Measurements from ENCODE around the gene USP5. TPM values are rescaled to one million over a fixed set of nuclear protein-coding genes. Genes with fewer than 3 reads are reported as not detected.

USP5 gene
- total RNA-seq (2014; rRNA removed; shearing (Covaris generic)): 96.2 and 97.5 TPM in 2 replicates
- polyA plus RNA-seq (2016; fragmentation: Nextera tagmentation; extraction: Ambion mirVana): 73.2 and 77.9 TPM in 2 replicates

GRCh38 chr12:6851921-6852650 lies at the start of gene USP5:
Gene USP5 (plus strand): TSS chr12:6852150. CDS start chr12:6852180, 30 bp downstream.
- Histone ChIP-seq H3K9ac (peak within 1 kb of the TSS; percentile 91), H3K27me3 (replicated peaks; ENCODE audit: insufficient read depth) (no peaks in the 10 kb centered on the region), H3K27ac (peak within 1 kb of the TSS; percentile 96), H3K4me1 (ENCODE audit: insufficient read depth) (peaks cover 14% of the 10 kb centered on the region), H3K9me2 (ENCODE audit: insufficient read depth) (no peaks in the 10 kb centered on the region), H2AFZ (peak within 1 kb of the TSS; percentile 91), H3F3A (ENCODE audit: insufficient read depth) (peaks cover 17% of the 10 kb centered on the region), H3K79me2 (ENCODE audit: insufficient read depth) (peaks cover 68% of the 10 kb centered on the region), H3K4me3 (peak within 1 kb of the TSS; percentile 89), H3K4me2 (ENCODE audit: unreplicated experiment) (peak within 1 kb of the TSS; percentile 90), H3K36me3 (ENCODE audit: low read depth) (peaks cover 14% of the 10 kb centered on the region; the same call in 1 of the 2 replicates), H4K20me1 (ENCODE audit: insufficient read depth) (no peaks in the 10 kb centered on the region), H3K9me3 (ENCODE audit: low read depth) (no peaks in the 10 kb centered on the region)
- DNase-seq: peak; percentile 100
- TF ChIP-seq EZH2 (IDR thresholded peaks at IDR 0.05; ENCODE audit: insufficient read depth, poor library complexity, severe bottlenecking): no peak
- 1% methylated on average over 64 of the region's 65 CpGs for WGBS, 2 experiments (ENCODE audit: low coverage in 1 of 2, low lambda C conversion rate in 2 of 2, missing lambda C conversion rate in 2 of 2)
- in situ Hi-C loops (cut with MboI): no loop called here

GRCh38 chr12:6807170-6807569 lies 44.8 kb upstream of the USP5 start:
- H3K9me3 ChIP-seq (ENCODE audit: low read depth): no peaks in the 10 kb centered on the region
- H3K27me3 ChIP-seq (replicated peaks; ENCODE audit: insufficient read depth): no peaks in the 10 kb centered on the region
- no peaks in the 10 kb centered on the region for H3K79me2 ChIP-seq (ENCODE audit: insufficient read depth)
- TF ChIP-seq EZH2 (IDR thresholded peaks at IDR 0.05; ENCODE audit: insufficient read depth, poor library complexity, severe bottlenecking) (no peak), EZH2phosphoT487 (IDR thresholded peaks at IDR 0.05; ENCODE audit: insufficient read depth, low read depth) (no peak)
- no peaks in the 10 kb centered on the region for H3K4me1 ChIP-seq (ENCODE audit: insufficient read depth)
- H4K20me1 ChIP-seq (ENCODE audit: insufficient read depth): no peaks in the 10 kb centered on the region
- no peak overlapping the region for H3K4me2 ChIP-seq (ENCODE audit: unreplicated experiment)
- H3K27ac ChIP-seq: no peak overlapping the region
- no peaks in the 10 kb centered on the region for H3F3A ChIP-seq (ENCODE audit: insufficient read depth)
- H2AFZ ChIP-seq: no peak overlapping the region
- H3K36me3 ChIP-seq (ENCODE audit: low read depth): no peaks in the 10 kb centered on the region
- WGBS, 2 experiments (ENCODE audit: low coverage in 1 of 2, low lambda C conversion rate in 2 of 2, missing lambda C conversion rate in 2 of 2): 19 to 24% methylated on average over 1 of the region's 1 CpG
- in situ Hi-C loops (cut with MboI): no loop called here
- no peak overlapping the region for H3K4me3 ChIP-seq
- H3K9ac ChIP-seq: no peak overlapping the region
- H3K9me2 ChIP-seq (ENCODE audit: insufficient read depth): no peaks in the 10 kb centered on the region
- no peak for DNase-seq

- H3K4me3 ChIP-seq: no peak overlapping the region
- H3K9me2 ChIP-seq (ENCODE audit: insufficient read depth): no peaks in the 10 kb centered on the region
- H3K27ac ChIP-seq: no peak overlapping the region
- no peak overlapping the region for H3K4me2 ChIP-seq (ENCODE audit: unreplicated experiment)
- H3K9ac ChIP-seq: no peak overlapping the region
- no peak overlapping the region for H2AFZ ChIP-seq
- WGBS, 2 experiments (ENCODE audit: low coverage in 1 of 2, low lambda C conversion rate in 2 of 2, missing lambda C conversion rate in 2 of 2): 53% methylated on average over 10 of the region's 10 CpGs
- in situ Hi-C loops (cut with MboI): no loop called here
- H3K79me2 ChIP-seq (ENCODE audit: insufficient read depth): no peaks in the 10 kb centered on the region
- no peaks in the 10 kb centered on the region for H3K4me1 ChIP-seq (ENCODE audit: insufficient read depth)
- no peak for TF ChIP-seq EZH2phosphoT487 (IDR thresholded peaks at IDR 0.05; ENCODE audit: insufficient read depth, low read depth)
- no peak for TF ChIP-seq EZH2 (IDR thresholded peaks at IDR 0.05; ENCODE audit: insufficient read depth, poor library complexity, severe bottlenecking)
- H3K27me3 ChIP-seq (replicated peaks; ENCODE audit: insufficient read depth): 0 out of 2 replicates have a peak, but pooled peaks cover 9% of the 10 kb centered on the region
- H3F3A ChIP-seq (ENCODE audit: insufficient read depth): no peaks in the 10 kb centered on the region
- no peak for DNase-seq
- no peaks in the 10 kb centered on the region for H4K20me1 ChIP-seq (ENCODE audit: insufficient read depth)
- H3K36me3 ChIP-seq (ENCODE audit: low read depth): no peaks in the 10 kb centered on the region
- no peaks in the 10 kb centered on the region for H3K9me3 ChIP-seq (ENCODE audit: low read depth)
Observed at GRCh38 chr12:6809056-6809455, 42.9 kb upstream of the USP5 start.

- H3K4me1 ChIP-seq (ENCODE audit: insufficient read depth): no peaks in the 10 kb centered on the region
- no peak for TF ChIP-seq EZH2 (IDR thresholded peaks at IDR 0.05; ENCODE audit: insufficient read depth, poor library complexity, severe bottlenecking)
- TF ChIP-seq EZH2phosphoT487 (IDR thresholded peaks at IDR 0.05; ENCODE audit: insufficient read depth, low read depth): no peak
- H3K9me3 ChIP-seq (ENCODE audit: low read depth): no peaks in the 10 kb centered on the region
- H3K4me3 ChIP-seq: no peak overlapping the region
- H3K36me3 ChIP-seq (ENCODE audit: low read depth): no peaks in the 10 kb centered on the region
- H3K79me2 ChIP-seq (ENCODE audit: insufficient read depth): no peaks in the 10 kb centered on the region
- in situ Hi-C loops (cut with MboI): no loop called here
- peaks cover 15% of the 10 kb centered on the region; the same call in 1 of the 2 replicates for H3K27me3 ChIP-seq (replicated peaks; ENCODE audit: insufficient read depth)
- no peaks in the 10 kb centered on the region for H3F3A ChIP-seq (ENCODE audit: insufficient read depth)
- WGBS, 2 experiments (ENCODE audit: low coverage in 1 of 2, low lambda C conversion rate in 2 of 2, missing lambda C conversion rate in 2 of 2): 96 to 100% methylated on average over 1 of the region's 1 CpG
- DNase-seq: no peak
- H3K4me2 ChIP-seq (ENCODE audit: unreplicated experiment): no peak overlapping the region
- no peak overlapping the region for H2AFZ ChIP-seq
- H3K9me2 ChIP-seq (ENCODE audit: insufficient read depth): no peaks in the 10 kb centered on the region
- no peaks in the 10 kb centered on the region for H4K20me1 ChIP-seq (ENCODE audit: insufficient read depth)
- H3K27ac ChIP-seq: no peak overlapping the region
- no peak overlapping the region for H3K9ac ChIP-seq
Observed at GRCh38 chr12:6810758-6811157, 41.2 kb upstream of the USP5 start.

Measured in GM23248 (cell line).